ENCODE results near the gene NLK. TPM values are rescaled to one million over a fixed set of nuclear protein-coding genes. Genes with fewer than 3 reads are reported as not detected.

The NLK gene
- total and polyA plus RNA-seq, 4 experiments from 2014 or later: 1.2 to 14.0 (median 7.8) TPM

DNA sequence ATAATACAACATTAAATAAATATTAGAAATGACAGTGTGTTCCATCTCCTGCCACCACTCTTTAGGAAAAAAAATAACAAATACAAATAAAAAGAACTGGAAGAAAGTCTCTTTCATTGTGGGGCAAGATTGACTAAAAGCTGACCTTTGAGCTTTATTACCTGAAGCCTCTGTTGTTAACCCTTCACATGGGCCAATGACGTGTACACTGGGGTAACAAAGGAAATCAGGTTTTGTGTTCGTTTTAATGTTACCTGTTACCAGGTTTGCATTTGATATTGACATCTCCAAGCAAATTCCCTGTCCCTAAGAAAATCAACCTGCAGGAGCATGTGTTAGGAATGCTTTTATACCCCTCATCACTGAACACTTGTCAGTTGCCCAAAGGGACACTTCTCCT is 39.0 kb downstream of the NLK start:
- Mint-ChIP-seq H3K27ac (no peak overlapping the region), H3K27me3 (no peaks in the 10 kb centered on the region), H3K9me3 (peaks cover 0 to 1% (median 0%) of the 10 kb centered on the region in 8 donors), H3K4me3 (no peak overlapping the region), H3K4me1 (peaks cover 15 to 51% (median 21%) of the 10 kb centered on the region in 4 donors), H3K36me3 (peaks cover 10 to 28% of the 10 kb centered on the region in 2 donors)
- H3K4me3 ChIP-seq (ENCODE audit: low read length in 2 of 2): no peak overlapping the region
- no peaks in the 10 kb centered on the region for H3K9me3 ChIP-seq (ENCODE audit: control insufficient read depth in 1 of 2, low read length in 2 of 2)
- H3K36me3 ChIP-seq (ENCODE audit: insufficient read depth, low read length): no peaks in the 10 kb centered on the region
- no peaks in the 10 kb centered on the region for H3K27me3 ChIP-seq (ENCODE audit: insufficient read depth, low read length)
- intact Hi-C loops (cut with micrococcal nuclease): loop anchor here (10.0 kb wide), 1 partner anchor 63 kb away; no protein-coding TSS in a partner anchor
- ChIA-PET CTCF (ENCODE audit: partially characterized antibody) (no interaction called here), POLR2A (ENCODE audit: partially characterized antibody) (no interaction called here)
- H3K4me1 ChIP-seq (ENCODE audit: insufficient read depth, low read length): peaks cover 6% of the 10 kb centered on the region
- H3K27ac ChIP-seq (ENCODE audit: low read depth, low read length): no peak overlapping the region
- no peak for DNase-seq

DNA sequence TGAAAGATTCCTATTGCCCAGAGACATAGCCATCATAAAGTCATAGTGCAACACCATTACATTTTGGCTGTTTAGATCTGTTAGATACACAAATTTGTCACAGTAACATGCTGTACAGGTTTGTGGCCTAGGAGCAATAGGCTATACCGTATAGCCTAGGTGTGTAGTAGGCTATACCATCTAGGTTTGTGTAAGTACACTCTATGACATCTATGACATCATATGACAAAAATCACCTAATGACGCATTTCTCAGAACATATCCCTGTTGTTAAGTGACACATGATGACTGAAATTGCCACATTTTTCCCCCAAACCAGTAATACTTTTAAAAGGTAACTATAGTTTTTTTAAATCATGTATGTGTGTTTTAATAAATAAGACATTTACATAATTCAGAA is 43.3 kb downstream of the NLK start:
- no peaks in the 10 kb centered on the region for H3K27me3 Mint-ChIP-seq
- no peak overlapping the region for H3K27ac Mint-ChIP-seq
- H3K4me3 ChIP-seq (ENCODE audit: low read length in 2 of 2): no peak overlapping the region
- DNase-seq: no peak
- H3K4me3 Mint-ChIP-seq: no peak overlapping the region
- ChIA-PET CTCF (ENCODE audit: partially characterized antibody) (no interaction called here), POLR2A (ENCODE audit: partially characterized antibody) (no interaction called here)
- peaks cover 0 to 6% (median 0%) of the 10 kb centered on the region in 8 donors for H3K9me3 Mint-ChIP-seq
- no peaks in the 10 kb centered on the region for H3K9me3 ChIP-seq (ENCODE audit: control insufficient read depth in 1 of 2, low read length in 2 of 2)
- no peaks in the 10 kb centered on the region for H3K27me3 ChIP-seq (ENCODE audit: insufficient read depth, low read length)
- intact Hi-C loops (cut with micrococcal nuclease): loop anchor here (10.0 kb wide), 1 partner anchor 59 kb away; no protein-coding TSS in a partner anchor
- H3K4me1 Mint-ChIP-seq: peaks cover 10 to 53% (median 15%) of the 10 kb centered on the region in 4 donors
- H3K4me1 ChIP-seq (ENCODE audit: insufficient read depth, low read length): no peaks in the 10 kb centered on the region
- peaks cover 7 to 22% of the 10 kb centered on the region in 2 donors for H3K36me3 Mint-ChIP-seq
- no peak overlapping the region for H3K27ac ChIP-seq (ENCODE audit: low read depth, low read length)
- no peaks in the 10 kb centered on the region for H3K36me3 ChIP-seq (ENCODE audit: insufficient read depth, low read length)

DNA sequence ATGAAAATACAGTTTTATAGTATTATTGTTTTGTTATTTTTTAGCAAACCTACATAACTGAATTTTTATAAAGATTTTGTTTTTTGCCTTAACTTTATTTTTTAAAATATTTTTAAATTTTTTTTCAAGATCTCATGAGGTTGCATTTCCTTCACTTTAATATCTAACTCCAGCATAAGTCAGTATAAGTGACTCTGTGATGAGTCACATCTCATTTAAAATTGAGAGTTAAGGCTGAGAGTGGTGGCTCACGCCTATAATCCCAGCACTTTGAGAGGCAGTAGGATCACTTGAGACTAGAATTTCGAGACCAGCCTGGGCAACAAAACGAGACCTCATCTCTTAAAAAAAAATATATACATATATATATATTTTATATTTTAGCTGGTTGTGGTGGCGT is 44.0 kb downstream of the NLK start:
- Histone ChIP-seq H3K4me1 (ENCODE audit: insufficient read depth, low read length) (no peaks in the 10 kb centered on the region), H3K36me3 (ENCODE audit: insufficient read depth, low read length) (no peaks in the 10 kb centered on the region), H3K4me3 (ENCODE audit: low read length in 2 of 2) (no peak overlapping the region), H3K9me3 (ENCODE audit: control insufficient read depth in 1 of 2, low read length in 2 of 2) (no peaks in the 10 kb centered on the region), H3K27me3 (ENCODE audit: insufficient read depth, low read length) (no peaks in the 10 kb centered on the region), H3K27ac (ENCODE audit: low read depth, low read length) (no peak overlapping the region)
- peaks cover 10 to 55% (median 15%) of the 10 kb centered on the region in 4 donors for H3K4me1 Mint-ChIP-seq
- H3K27me3 Mint-ChIP-seq: no peaks in the 10 kb centered on the region
- no peak overlapping the region for H3K4me3 Mint-ChIP-seq
- peaks cover 7 to 22% of the 10 kb centered on the region in 2 donors for H3K36me3 Mint-ChIP-seq
- H3K9me3 Mint-ChIP-seq: peaks cover 0 to 6% (median 0%) of the 10 kb centered on the region in 8 donors
- POLR2A ChIA-PET (ENCODE audit: partially characterized antibody): no interaction called here
- no peak for DNase-seq
- intact Hi-C loops (cut with micrococcal nuclease): loop anchor here (10.0 kb wide), 1 partner anchor 58 kb away; no protein-coding TSS in a partner anchor
- CTCF ChIA-PET (ENCODE audit: partially characterized antibody): no interaction called here
- H3K27ac Mint-ChIP-seq: no peak overlapping the region

DNA sequence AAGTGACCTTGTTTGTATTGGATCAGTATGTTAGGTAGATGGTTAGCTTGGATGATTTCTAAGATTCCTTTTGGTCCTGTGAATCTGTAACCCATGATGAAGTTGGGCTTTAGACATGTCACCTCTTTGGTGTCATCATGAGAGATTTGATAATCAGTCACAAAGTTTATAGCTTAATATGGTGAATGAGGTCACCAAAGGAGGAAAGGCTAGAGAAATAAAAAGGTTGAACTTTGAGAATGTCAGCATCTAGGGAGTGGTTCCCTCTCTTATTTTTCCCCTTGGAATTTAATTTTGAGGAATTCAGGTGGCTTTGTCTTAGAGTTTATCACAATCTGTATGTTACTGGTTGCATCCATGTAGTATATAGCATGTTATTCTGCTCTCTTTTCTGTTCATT is 45.3 kb downstream of the NLK start:
- intact Hi-C loops (cut with micrococcal nuclease): loop anchor here (10.0 kb wide), 1 partner anchor 57 kb away; no protein-coding TSS in a partner anchor
- Mint-ChIP-seq H3K36me3 (peaks cover 7 to 17% of the 10 kb centered on the region in 2 donors), H3K9me3 (peaks cover 0 to 6% (median 0%) of the 10 kb centered on the region in 8 donors), H3K4me3 (no peak overlapping the region), H3K27me3 (no peaks in the 10 kb centered on the region), H3K27ac (no peak overlapping the region), H3K4me1 (peaks cover 10 to 49% (median 13%) of the 10 kb centered on the region in 4 donors)
- POLR2A ChIA-PET (ENCODE audit: partially characterized antibody): interaction anchor here (0.6 kb wide), 1 partner anchor 42 kb away, joined by 3 read pairs; no protein-coding TSS in a partner anchor
- CTCF ChIA-PET (ENCODE audit: partially characterized antibody): no interaction called here
- no peaks in the 10 kb centered on the region for H3K9me3 ChIP-seq (ENCODE audit: control insufficient read depth in 1 of 2, low read length in 2 of 2)
- H3K27me3 ChIP-seq (ENCODE audit: insufficient read depth, low read length): no peaks in the 10 kb centered on the region
- no peak for DNase-seq
- no peak overlapping the region for H3K27ac ChIP-seq (ENCODE audit: low read depth, low read length)
- no peaks in the 10 kb centered on the region for H3K36me3 ChIP-seq (ENCODE audit: insufficient read depth, low read length)
- no peak overlapping the region for H3K4me3 ChIP-seq (ENCODE audit: low read length in 2 of 2)
- no peaks in the 10 kb centered on the region for H3K4me1 ChIP-seq (ENCODE audit: insufficient read depth, low read length)

- H3K4me1 Mint-ChIP-seq: peaks cover 4 to 28% (median 11%) of the 10 kb centered on the region in 4 donors
- Histone ChIP-seq H3K27ac (ENCODE audit: low read depth, low read length) (no peak overlapping the region), H3K4me3 (ENCODE audit: low read length in 2 of 2) (no peak overlapping the region), H3K27me3 (ENCODE audit: insufficient read depth, low read length) (no peaks in the 10 kb centered on the region), H3K9me3 (ENCODE audit: control insufficient read depth in 1 of 2, low read length in 2 of 2) (no peaks in the 10 kb centered on the region), H3K4me1 (ENCODE audit: insufficient read depth, low read length) (no peaks in the 10 kb centered on the region), H3K36me3 (ENCODE audit: insufficient read depth, low read length) (no peaks in the 10 kb centered on the region)
- POLR2A ChIA-PET (ENCODE audit: partially characterized antibody): interaction anchor here (1.0 kb wide), 1 partner anchor 49 kb away, joined by 3 read pairs; no protein-coding TSS in a partner anchor
- H3K36me3 Mint-ChIP-seq: peaks cover 3 to 11% of the 10 kb centered on the region in 2 donors
- no peak overlapping the region for H3K4me3 Mint-ChIP-seq
- no peaks in the 10 kb centered on the region for H3K27me3 Mint-ChIP-seq
- H3K9me3 Mint-ChIP-seq: peaks cover 0 to 6% (median 0%) of the 10 kb centered on the region in 8 donors
- CTCF ChIA-PET (ENCODE audit: partially characterized antibody): no interaction called here
- intact Hi-C loops (cut with micrococcal nuclease): no loop called here
- no peak overlapping the region for H3K27ac Mint-ChIP-seq
- DNase-seq: no peak
Measured at GRCh38 chr17:28090551-28090950, 48.1 kb downstream of the NLK start.

GRCh38 chr17:28092088-28092487 is 49.6 kb downstream of the NLK start:
- Mint-ChIP-seq H3K27me3 (no peaks in the 10 kb centered on the region), H3K9me3 (peaks cover 0 to 6% (median 0%) of the 10 kb centered on the region in 8 donors)

DNA sequence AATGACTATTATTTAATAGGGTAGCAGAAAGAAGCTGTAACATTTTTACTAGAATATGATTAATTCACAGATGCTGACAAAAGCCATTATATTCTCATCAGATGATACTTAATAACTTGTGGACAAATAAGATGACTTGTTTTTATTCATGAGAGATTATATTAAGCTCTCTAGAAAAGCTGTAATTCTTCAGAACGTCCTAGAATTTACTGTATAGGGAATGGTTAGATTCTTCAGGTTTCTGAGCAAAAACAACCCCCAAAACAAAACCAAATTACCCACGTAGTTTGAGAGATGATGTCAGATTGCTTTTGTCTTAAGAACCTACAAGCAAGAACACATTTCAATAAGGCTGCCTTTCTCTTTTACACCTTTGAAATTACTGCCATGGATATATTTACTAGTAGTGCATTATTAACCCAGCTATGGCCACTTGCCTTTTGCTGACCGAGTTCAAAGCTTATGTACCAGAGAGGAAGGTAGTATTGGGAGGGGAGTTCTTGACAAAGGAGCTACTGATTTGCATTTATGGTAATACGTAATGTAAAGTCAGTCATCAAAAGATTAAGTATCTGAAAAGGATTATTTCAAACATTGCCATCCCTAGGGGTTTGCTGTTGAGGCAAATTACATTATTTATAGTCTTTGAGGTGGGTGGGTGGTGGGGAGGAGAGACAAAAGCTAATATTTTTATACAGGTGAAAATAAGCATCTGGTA is 51.7 kb downstream of the NLK start:
- H3K27ac Mint-ChIP-seq: no peak overlapping the region
- H3K27ac ChIP-seq (ENCODE audit: low read depth, low read length): no peak overlapping the region
- no peaks in the 10 kb centered on the region for H3K9me3 ChIP-seq (ENCODE audit: control insufficient read depth in 1 of 2, low read length in 2 of 2)
- peaks cover 3 to 14% of the 10 kb centered on the region in 2 donors for H3K36me3 Mint-ChIP-seq
- no peak overlapping the region for H3K4me3 Mint-ChIP-seq
- H3K27me3 ChIP-seq (ENCODE audit: insufficient read depth, low read length): no peaks in the 10 kb centered on the region
- no peaks in the 10 kb centered on the region for H3K27me3 Mint-ChIP-seq
- no peaks in the 10 kb centered on the region for H3K36me3 ChIP-seq (ENCODE audit: insufficient read depth, low read length)
- ChIA-PET CTCF (ENCODE audit: partially characterized antibody) (interaction anchor here (0.9 to 1.0 kb wide), 2 partner anchors 37 to 40 kb away, joined by 3 read pairs; no protein-coding TSS in a partner anchor), POLR2A (ENCODE audit: partially characterized antibody) (no interaction called here)
- DNase-seq: no peak
- peaks cover 0 to 6% (median 0%) of the 10 kb centered on the region in 8 donors for H3K9me3 Mint-ChIP-seq
- intact Hi-C loops (cut with micrococcal nuclease): no loop called here
- no peaks in the 10 kb centered on the region for H3K4me1 ChIP-seq (ENCODE audit: insufficient read depth, low read length)
- H3K4me3 ChIP-seq (ENCODE audit: low read length in 2 of 2): no peak overlapping the region
- peaks cover 0 to 12% (median 7%) of the 10 kb centered on the region in 4 donors for H3K4me1 Mint-ChIP-seq

More at GRCh38 chr17:28092088-28092487, 49.6 kb downstream of the NLK start:
- DNase-seq: no peak
- no peaks in the 10 kb centered on the region for H3K27me3 ChIP-seq (ENCODE audit: insufficient read depth, low read length)
- no peaks in the 10 kb centered on the region for H3K9me3 ChIP-seq (ENCODE audit: control insufficient read depth in 1 of 2, low read length in 2 of 2)
- intact Hi-C loops (cut with micrococcal nuclease): no loop called here
- Mint-ChIP-seq H3K36me3 (peaks cover 3 to 11% of the 10 kb centered on the region in 2 donors), H3K27ac (no peak overlapping the region), H3K4me1 (peaks cover 4 to 28% (median 11%) of the 10 kb centered on the region in 4 donors), H3K4me3 (no peak overlapping the region)
- H3K27ac ChIP-seq (ENCODE audit: low read depth, low read length): no peak overlapping the region
- H3K36me3 ChIP-seq (ENCODE audit: insufficient read depth, low read length): no peaks in the 10 kb centered on the region
- no peak overlapping the region for H3K4me3 ChIP-seq (ENCODE audit: low read length in 2 of 2)
- H3K4me1 ChIP-seq (ENCODE audit: insufficient read depth, low read length): no peaks in the 10 kb centered on the region
- ChIA-PET POLR2A (ENCODE audit: partially characterized antibody) (no interaction called here), CTCF (ENCODE audit: partially characterized antibody) (interaction anchor here (0.6 kb wide), 1 partner anchor 271 kb away, joined by 3 read pairs; no protein-coding TSS in a partner anchor)

All from CD4-positive, alpha-beta memory T cell (primary cell).